Activated CD4-positive, alpha-beta T cell treated with anti-CD3 and anti-CD28 coated beads for 48 hours (primary cell): ENCODE results near the gene IGFN1.
"Not testable (repeated sequence)": the region's sequence is repeated elsewhere in the genome, so short reads cannot be mapped to it uniquely, and the experiment has no call there.

Source experiments
- DNase-seq: peaks from one replicate; pipeline ENCODE4 v3.0.0-alpha.2; 2020

Gene IGFN1

GRCh38 chr1:201251851-201252430 is 61.3 kb downstream of the IGFN1 start:
- DNase-seq, result no peak

GRCh38 chr1:201252944-201253371 is 62.3 kb downstream of the IGFN1 start:
- no peak for DNase-seq

GRCh38 chr1:201253411-201253810 is 62.8 kb downstream of the IGFN1 start:
- no peak for DNase-seq

GRCh38 chr1:201253906-201254624 is 63.4 kb downstream of the IGFN1 start:
- no peak for DNase-seq

GRCh38 chr1:201254625-201255478 is 64.2 kb downstream of the IGFN1 start:
- peak; percentile 80 for DNase-seq

- no peak for DNase-seq
Measured at GRCh38 chr1:201255479-201256362, 65.1 kb downstream of the IGFN1 start.

- not testable (repeated sequence) for DNase-seq
Measured at GRCh38 chr1:201258132-201258531, 67.5 kb downstream of the IGFN1 start.

- DNase-seq, result no peak
Measured at GRCh38 chr1:201258763-201259230, 68.2 kb downstream of the IGFN1 start.

- DNase-seq, result no peak
Measured at GRCh38 chr1:201259476-201260235, 69.0 kb downstream of the IGFN1 start.

- no peak for DNase-seq
Measured at GRCh38 chr1:201260236-201260590, 69.6 kb downstream of the IGFN1 start.

- DNase-seq, result no peak
Measured at GRCh38 chr1:201260648-201261311, 70.2 kb downstream of the IGFN1 start.

GRCh38 chr1:201261771-201262547 is 71.3 kb downstream of the IGFN1 start:
- no peak for DNase-seq

GRCh38 chr1:201262963-201263608 is 72.5 kb downstream of the IGFN1 start:
- no peak for DNase-seq

- DNase-seq, result no peak
Measured at GRCh38 chr1:201264072-201264471, 73.4 kb downstream of the IGFN1 start.

- no peak for DNase-seq
Measured at GRCh38 chr1:201264554-201264953, 73.9 kb downstream of the IGFN1 start.

GRCh38 chr1:201265756-201266155 is 75.1 kb downstream of the IGFN1 start:
- DNase-seq, result no peak

GRCh38 chr1:201266276-201266675 is 75.7 kb downstream of the IGFN1 start:
- no peak for DNase-seq

- no peak for DNase-seq
Measured at GRCh38 chr1:201266774-201267173, 76.2 kb downstream of the IGFN1 start.

- no peak for DNase-seq
Measured at GRCh38 chr1:201267481-201268229, 77.0 kb downstream of the IGFN1 start.
